SK-N-SH treated with all-trans-retinoic acid at 6 μM for 48 hours (cell line): ENCODE results near the gene CLDN16.
A peak's percentile ranks its signal among the peaks of the same experiment; 100 is the strongest.

Experiments used
- ATAC-seq: fragments of 200-7000 bp; cut with Tn5 transposase; 3 replicates; pipeline ENCODE4 v1.9.1; 2020; ENCODE audit warnings: mild to moderate bottlenecking, moderate library complexity
- ARNTL ChIP-seq: fragments of 450-650 bp; formaldehyde crosslinking; IDR thresholded peaks from 2 replicates; pipeline ENCODE4 v1.5.0; 2020; ENCODE audit warnings: low read depth, mild to moderate bottlenecking, moderate library complexity, borderline replicate concordance
- BACH2 ChIP-seq: fragments of 250-450 bp; sonication (Bioruptor Pico); IDR thresholded peaks from 2 replicates; pipeline ENCODE4 v1.9.0; 2021; ENCODE audit warnings: mild to moderate bottlenecking, borderline replicate concordance
- CREB5 ChIP-seq: fragments of 250-450 bp; sonication (Bioruptor Pico); IDR thresholded peaks from 2 replicates; pipeline ENCODE4 v1.5.1; 2020; ENCODE audit warnings: low read depth, mild to moderate bottlenecking, moderate library complexity
- CSDC2 ChIP-seq: fragments of 250-450 bp; sonication (Bioruptor Pico); IDR thresholded peaks from 2 replicates; pipeline ENCODE4 v1.5.0; 2020; ENCODE audit warnings: mild to moderate bottlenecking, moderate library complexity
- CSRNP3 ChIP-seq: fragments of 250-450 bp; sonication (Bioruptor Pico); IDR thresholded peaks from 2 replicates; pipeline ENCODE4 v1.5.1; 2021; ENCODE audit warnings: mild to moderate bottlenecking, moderate library complexity
- ESRRG ChIP-seq: fragments of 250-450 bp; sonication (Bioruptor Pico); IDR thresholded peaks from 2 replicates; pipeline ENCODE4 v1.6.1; 2021; ENCODE audit warnings: mild to moderate bottlenecking
- GLIS3 ChIP-seq: fragments of 250-450 bp; sonication (Bioruptor Pico); IDR thresholded peaks from 2 replicates; pipeline ENCODE4 v1.5.0; 2020; ENCODE audit warnings: mild to moderate bottlenecking, moderate library complexity
- ISL1 ChIP-seq: fragments of 250-450 bp; sonication (Bioruptor Pico); IDR thresholded peaks from 2 replicates; pipeline ENCODE4 v2.1.2; 2022; ENCODE audit warnings: mild to moderate bottlenecking, moderate library complexity
- OSR1 ChIP-seq: fragments of 250-450 bp; sonication (Bioruptor Pico); IDR thresholded peaks from 2 replicates; pipeline ENCODE4 v1.8.0; 2022; ENCODE audit warnings: moderate library complexity, mild to moderate bottlenecking, inconsistent platforms
- PATZ1 ChIP-seq: fragments of 250-450 bp; sonication (Bioruptor Pico); IDR thresholded peaks from 2 replicates; pipeline ENCODE4 v1.8.0; 2020; ENCODE audit warnings: mild to moderate bottlenecking, moderate library complexity, borderline replicate concordance
- PPARA ChIP-seq: fragments of 250-450 bp; sonication (Bioruptor Pico); IDR thresholded peaks from 2 replicates; pipeline ENCODE4 v1.5.0; 2020; ENCODE audit warnings: mild to moderate bottlenecking, borderline replicate concordance
- RARB ChIP-seq: fragments of 250-450 bp; sonication (Bioruptor Pico); IDR thresholded peaks from 2 replicates; pipeline ENCODE4 v1.8.0; 2021; ENCODE audit warnings: mild to moderate bottlenecking, moderate library complexity
- SNAI2 ChIP-seq: fragments of 250-450 bp; sonication (Bioruptor Pico); IDR thresholded peaks from 2 replicates; pipeline ENCODE4 v1.5.0; 2020; ENCODE audit warnings: mild to moderate bottlenecking, moderate library complexity
- TCF4 ChIP-seq: fragments of 250-450 bp; sonication (Bioruptor Pico); IDR thresholded peaks from 2 replicates; pipeline ENCODE4 v1.8.0; 2021; ENCODE audit warnings: mild to moderate bottlenecking, moderate library complexity, borderline replicate concordance
- TOX ChIP-seq: fragments of 250-450 bp; sonication (Bioruptor Pico); IDR thresholded peaks from 2 replicates; pipeline ENCODE4 v1.8.0; 2021; ENCODE audit warnings: mild to moderate bottlenecking, moderate library complexity, borderline replicate concordance
- TSHZ2 ChIP-seq: fragments of 250-450 bp; sonication (Bioruptor Pico); IDR thresholded peaks from 2 replicates; pipeline ENCODE4 v1.5.0; 2020; ENCODE audit warnings: mild to moderate bottlenecking, moderate library complexity
- ZC3H10 ChIP-seq: fragments of 250-450 bp; sonication (Bioruptor Pico); IDR thresholded peaks from 2 replicates; pipeline ENCODE4 v1.5.1; 2021; ENCODE audit warnings: mild to moderate bottlenecking, moderate library complexity
- ZFP3 ChIP-seq: fragments of 250-450 bp; sonication (Bioruptor Pico); IDR thresholded peaks from 2 replicates; pipeline ENCODE4 v1.5.0; 2020; ENCODE audit warnings: mild to moderate bottlenecking, moderate library complexity
- ZFP30 ChIP-seq: fragments of 450-650 bp; formaldehyde crosslinking; IDR thresholded peaks from 2 replicates; pipeline ENCODE4 v1.5.0; 2022; ENCODE audit warnings: mild to moderate bottlenecking, moderate library complexity
- ZNF565 ChIP-seq: fragments of 450-650 bp; formaldehyde crosslinking; conservative IDR thresholded peaks from 2 replicates; pipeline ENCODE4 v1.5.0; 2020; ENCODE audit warnings: low read depth, mild to moderate bottlenecking, moderate library complexity
- ZNF70 ChIP-seq: fragments of 450-650 bp; formaldehyde crosslinking; IDR thresholded peaks from 2 replicates; pipeline ENCODE4 v1.5.0; 2020; ENCODE audit warnings: mild to moderate bottlenecking, moderate library complexity
- ZNF8 ChIP-seq: fragments of 450-650 bp; formaldehyde crosslinking; IDR thresholded peaks from 2 replicates; pipeline ENCODE4 v1.5.0; 2020; ENCODE audit warnings: mild to moderate bottlenecking, moderate library complexity

Gene CLDN16

GRCh38 chr3:190442240-190442639 is 54.3 kb downstream of the CLDN16 start:
- no peak for ATAC-seq
- TF ChIP-seq BACH2 (CRISPR knock-in tag) = no peak
- no peak for TF ChIP-seq SNAI2 (CRISPR knock-in tag)
- no peak for TF ChIP-seq CSRNP3 (CRISPR knock-in tag)
- no peak for TF ChIP-seq ZC3H10 (CRISPR knock-in tag)
- no peak for TF ChIP-seq CREB5
- no peak for TF ChIP-seq ZNF70 (CRISPR knock-in tag)
- no peak for TF ChIP-seq RARB (CRISPR knock-in tag)
- TF ChIP-seq GLIS3 (CRISPR knock-in tag) = no peak
- TF ChIP-seq TCF4 (CRISPR knock-in tag) = no peak
- no peak for TF ChIP-seq CSDC2 (CRISPR knock-in tag)
- TF ChIP-seq ESRRG (CRISPR knock-in tag) = no peak
- TF ChIP-seq ISL1 (CRISPR knock-in tag) = no peak
- TF ChIP-seq ZFP30 = no peak
- TF ChIP-seq ARNTL = no peak
- TF ChIP-seq ZFP3 (CRISPR knock-in tag) = no peak
- TF ChIP-seq PPARA (CRISPR knock-in tag) = no peak
- TF ChIP-seq, all 23 proteins: peak for 0

- TF ChIP-seq PATZ1 (CRISPR knock-in tag) = no peak
- TF ChIP-seq CSRNP3 (CRISPR knock-in tag) = no peak
- no peak for TF ChIP-seq TOX (CRISPR knock-in tag)
- TF ChIP-seq ZNF70 (CRISPR knock-in tag) = no peak
- no peak for TF ChIP-seq ZNF565 (CRISPR knock-in tag)
- TF ChIP-seq ZNF8 = no peak
- no peak for TF ChIP-seq ISL1 (CRISPR knock-in tag)
- no peak for TF ChIP-seq TSHZ2 (CRISPR knock-in tag)
- TF ChIP-seq ESRRG (CRISPR knock-in tag) = no peak
- TF ChIP-seq SNAI2 (CRISPR knock-in tag) = no peak
- TF ChIP-seq OSR1 (CRISPR knock-in tag) = no peak
- TF ChIP-seq ZFP3 (CRISPR knock-in tag) = no peak
- TF ChIP-seq ZFP30 = no peak
- peak; percentile 47; the same call in 1 of the 3 replicates for ATAC-seq
Measured at GRCh38 chr3:190443257-190443656, 55.3 kb downstream of the CLDN16 start.

GRCh38 chr3:190444006-190444405 is 56.0 kb downstream of the CLDN16 start:
- ATAC-seq = no peak
- no peak for TF ChIP-seq ZFP30
- no peak for TF ChIP-seq ISL1 (CRISPR knock-in tag)
- TF ChIP-seq CREB5 = no peak
- TF ChIP-seq ZNF8 = no peak
- TF ChIP-seq TOX (CRISPR knock-in tag) = no peak
